Activated gamma-delta T cell (primary cell): ENCODE results near the gene FOXN1.

Experiments
- DNase-seq: peaks from one replicate; lab custom pipeline; 2025; lab: John Stamatoyannopoulos, UW

Gene FOXN1

DNA sequence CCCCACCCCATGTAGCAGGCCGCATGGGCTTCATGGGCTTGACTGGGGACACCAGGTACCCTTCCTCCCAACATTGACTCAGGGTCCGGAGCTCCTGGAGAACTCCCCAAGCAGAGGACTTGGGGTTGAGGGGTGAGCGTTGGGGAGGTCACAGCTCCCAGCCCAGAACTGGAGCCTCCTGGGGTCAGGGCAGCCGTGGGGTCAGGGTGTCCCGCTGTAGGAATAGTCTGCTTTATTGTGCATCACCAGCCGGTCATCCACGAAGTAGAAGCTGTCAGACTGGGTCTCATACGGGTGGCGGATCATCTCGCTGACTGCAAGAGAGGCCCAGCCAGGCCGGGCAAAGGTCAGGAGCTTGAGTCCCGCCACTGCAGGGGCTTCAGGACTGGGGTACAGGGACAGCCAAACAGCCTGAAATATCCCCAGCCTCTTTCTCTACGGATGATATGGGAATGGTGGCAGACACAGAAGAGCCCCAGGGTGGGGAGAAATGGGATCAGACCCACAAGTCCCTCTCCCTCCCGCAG, 41.0 kb downstream of the FOXN1 start:
- DNase-seq = no peak

DNA sequence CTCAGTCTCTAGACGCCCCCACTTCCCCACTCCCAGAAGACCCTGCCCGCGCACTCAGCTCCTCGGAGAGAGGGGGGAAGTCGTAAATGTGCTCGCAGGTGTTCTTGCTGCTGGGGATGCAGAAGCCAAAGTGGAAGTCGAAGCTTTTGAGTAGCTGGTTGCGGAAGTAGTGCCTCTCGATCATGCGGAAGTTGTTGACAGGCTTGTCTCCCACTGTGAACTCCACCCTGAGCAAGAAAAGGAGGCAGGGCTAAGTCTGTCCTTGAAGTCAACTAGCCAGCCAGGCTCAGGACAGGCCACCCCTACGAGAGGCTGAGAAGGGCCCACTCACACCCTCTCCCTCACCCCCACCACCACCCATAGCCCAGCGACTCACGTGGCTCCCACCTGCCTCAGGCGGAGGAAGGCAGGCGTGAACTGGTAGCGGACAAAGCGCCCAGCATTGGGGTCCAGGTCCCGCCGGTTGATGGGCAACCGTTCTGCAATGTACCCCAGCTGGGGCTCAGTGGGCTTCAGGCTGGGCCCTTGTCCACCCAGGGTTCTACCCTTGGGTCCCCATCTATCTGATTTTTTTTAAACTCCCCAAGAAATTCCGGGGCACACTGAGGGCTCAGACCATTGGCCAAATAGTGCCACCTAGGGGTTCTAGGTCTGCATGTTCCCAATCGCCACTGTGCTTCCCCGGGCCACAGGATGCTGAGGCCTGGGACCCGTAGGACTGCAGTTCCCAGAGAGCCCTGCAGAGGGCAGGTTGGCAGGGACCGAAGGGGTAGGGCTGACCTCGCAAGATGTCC, 41.7 kb downstream of the FOXN1 start:
- DNase-seq = no peak

DNA sequence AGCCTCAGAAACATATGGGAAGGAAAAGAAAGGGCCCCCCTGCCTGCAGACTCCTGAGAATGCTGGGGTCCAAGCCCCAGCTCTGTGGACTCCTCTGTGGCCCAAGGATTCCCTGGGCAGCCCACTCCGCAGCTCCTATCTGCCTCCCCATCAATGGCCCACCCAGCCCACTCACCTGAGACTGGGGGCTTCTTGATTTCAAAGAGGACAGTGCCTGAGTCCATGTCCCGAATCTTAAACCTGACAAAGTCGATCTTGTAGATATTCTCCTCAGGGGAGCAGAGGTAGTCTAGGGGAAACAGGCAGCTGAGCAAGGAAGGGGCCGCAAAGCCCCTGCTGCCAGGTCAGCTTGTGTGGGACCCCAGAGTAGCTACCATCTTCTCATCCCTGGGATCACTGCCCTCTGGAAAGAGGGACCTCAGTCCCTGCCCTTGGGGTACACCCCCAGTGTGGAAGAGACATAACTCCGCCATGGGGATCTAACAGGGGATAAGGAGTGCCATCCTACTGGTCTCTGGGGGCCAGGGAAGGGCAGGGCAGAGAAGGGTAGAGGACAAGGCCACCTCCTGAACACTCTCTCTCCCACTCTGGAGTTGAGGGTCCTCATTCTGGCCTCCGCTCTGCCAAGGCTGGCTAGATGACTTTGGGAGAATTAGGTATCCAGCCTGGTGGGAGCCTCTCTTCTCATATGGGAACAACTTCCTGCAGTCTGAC, 42.4 kb downstream of the FOXN1 start:
- no peak for DNase-seq

DNA sequence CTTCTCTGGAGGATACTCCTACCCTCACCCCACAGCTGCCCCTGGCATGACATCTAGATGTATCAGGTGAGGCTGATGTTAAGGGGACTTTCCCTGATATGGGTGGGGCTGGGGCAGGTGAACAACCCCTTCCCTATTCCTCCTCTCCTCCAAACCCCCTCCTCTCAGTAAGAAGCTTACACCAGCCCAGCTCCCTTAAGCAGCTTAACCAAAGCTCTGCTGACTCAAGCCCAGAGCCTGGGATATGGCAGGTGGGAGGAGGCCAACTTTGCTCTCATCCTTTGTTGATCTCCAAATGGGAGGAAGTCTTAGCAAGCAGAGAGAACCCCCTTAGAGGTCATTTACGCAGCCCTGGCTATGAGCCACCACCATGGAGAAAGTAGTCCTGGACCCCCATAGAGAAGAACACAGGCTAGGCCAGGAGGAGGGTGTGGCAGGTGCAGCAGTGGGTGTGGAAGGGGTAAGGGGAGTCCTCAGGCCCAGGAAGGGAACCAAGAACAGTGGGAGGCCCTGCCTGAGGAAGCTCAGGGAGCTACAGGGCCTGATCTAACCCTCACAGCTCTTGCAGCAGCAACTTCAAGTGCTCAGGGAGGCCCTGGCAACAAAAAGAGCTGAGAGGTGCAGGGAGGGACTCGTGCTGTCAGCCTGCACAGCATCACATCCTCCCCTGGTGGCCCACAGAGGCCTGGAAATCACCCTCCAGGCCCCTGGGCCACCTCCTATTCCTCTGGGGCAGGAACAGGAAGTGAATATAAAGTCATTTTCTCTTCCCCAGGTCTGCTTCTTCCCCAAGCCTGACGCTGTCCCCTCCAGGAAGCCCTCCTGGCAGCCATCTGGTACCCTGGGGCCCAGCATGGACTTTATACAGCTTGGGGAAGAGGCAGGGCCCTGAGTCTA, 43.3 kb downstream of the FOXN1 start:
- no peak for DNase-seq

DNA sequence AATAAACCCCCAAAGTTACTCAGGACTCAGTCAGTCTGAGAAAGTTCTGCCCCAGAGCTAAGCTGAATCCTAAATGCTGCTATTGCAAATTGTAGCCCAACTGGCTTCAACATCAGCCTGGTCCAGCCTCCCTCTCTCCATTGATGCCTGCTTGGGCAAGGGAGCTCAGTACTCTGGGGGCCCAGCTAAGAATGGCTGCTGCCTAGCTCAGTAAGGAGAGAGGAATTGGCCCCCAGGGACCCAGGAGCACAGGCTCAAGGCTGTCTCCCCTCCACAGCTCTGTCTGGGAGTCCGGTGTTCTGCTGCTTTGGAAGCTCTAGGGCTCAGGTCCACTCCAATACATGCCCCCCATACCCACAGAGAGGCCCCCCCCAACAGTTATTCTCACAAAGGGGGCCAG, 44.7 kb downstream of the FOXN1 start:
- DNase-seq = no peak

DNA sequence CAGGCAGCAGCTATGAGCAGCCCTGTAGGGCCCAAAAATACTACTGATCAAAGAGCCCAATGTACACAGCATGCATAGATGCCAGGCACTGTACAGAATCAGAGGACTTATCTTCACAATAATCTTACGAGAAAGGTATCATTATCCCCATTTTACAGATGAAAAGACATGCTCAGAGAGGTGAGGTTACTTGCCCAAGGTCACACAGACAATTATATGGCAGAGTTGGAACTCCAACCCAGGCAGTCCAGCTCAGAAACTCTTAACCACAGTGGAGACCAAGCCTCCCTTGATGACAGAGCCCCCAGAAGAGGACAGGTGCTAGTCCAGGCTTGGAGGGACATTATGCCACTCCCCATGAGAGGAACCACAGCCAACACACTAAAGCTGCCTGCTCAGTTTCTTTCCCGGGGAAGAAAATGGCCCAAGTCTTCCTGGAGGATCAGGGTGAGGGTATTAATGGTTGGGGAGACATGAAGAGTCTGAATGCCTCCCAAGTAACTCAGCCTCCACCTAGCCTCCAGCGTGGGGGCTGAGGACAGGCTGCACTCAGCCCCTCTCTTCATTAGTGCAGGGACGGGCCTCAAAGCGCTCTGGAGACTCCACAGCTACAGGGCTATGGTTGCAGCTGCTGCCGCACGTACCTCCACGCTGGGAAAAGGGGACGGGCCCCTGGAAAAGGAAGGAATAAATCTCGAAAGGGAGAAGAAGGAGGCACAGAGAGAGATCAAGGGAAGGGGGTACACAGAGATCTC, 45.5 kb downstream of the FOXN1 start:
- no peak for DNase-seq

DNA sequence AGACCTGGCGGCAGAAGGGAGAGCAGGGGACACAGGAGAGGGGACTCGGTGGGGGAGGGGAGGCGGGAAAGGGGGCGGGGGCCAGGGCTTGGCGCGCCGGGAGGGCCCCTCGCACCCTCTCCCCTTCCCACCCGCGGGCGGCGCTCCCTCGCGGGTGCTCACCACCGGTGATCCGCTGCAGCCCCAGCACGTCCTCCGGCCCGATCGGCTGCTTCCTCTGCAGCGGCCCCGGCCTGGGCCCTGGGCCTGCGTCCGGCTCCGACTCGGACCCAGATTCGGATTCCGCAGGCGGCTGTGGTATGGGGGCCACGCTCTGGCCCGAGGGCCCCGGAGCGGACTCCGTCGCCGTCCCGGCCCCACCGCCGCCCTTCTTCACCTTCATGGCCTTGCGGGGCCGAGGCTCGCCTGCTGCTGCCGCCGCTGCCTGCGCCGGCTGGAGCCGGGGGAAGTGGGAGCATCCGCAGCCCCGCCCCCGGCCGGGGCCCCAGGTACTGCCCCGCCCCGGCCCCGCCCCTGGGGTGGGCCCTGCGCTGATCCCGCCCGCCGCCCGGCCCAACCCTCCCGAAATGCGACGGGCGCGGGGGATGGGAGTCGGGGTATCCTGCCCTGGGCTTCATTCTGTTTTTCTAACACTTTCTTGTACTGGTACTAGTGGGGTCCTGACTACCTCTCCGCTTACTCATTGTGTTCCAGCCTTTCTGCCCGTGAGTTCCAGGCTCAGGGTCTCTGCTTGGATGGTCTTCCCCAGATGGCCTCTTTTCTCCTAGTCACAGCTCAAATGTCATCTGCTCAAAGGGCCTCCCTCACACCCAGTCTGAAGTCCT, 46.2 kb downstream of the FOXN1 start, which contains the start of gene UNC119:
UNC119 (minus strand) TSS at position 449 of the 824 bp plus-strand sequence; CDS start at position 382, 67 bp downstream.
- DNase-seq = peak; percentile 64

DNA sequence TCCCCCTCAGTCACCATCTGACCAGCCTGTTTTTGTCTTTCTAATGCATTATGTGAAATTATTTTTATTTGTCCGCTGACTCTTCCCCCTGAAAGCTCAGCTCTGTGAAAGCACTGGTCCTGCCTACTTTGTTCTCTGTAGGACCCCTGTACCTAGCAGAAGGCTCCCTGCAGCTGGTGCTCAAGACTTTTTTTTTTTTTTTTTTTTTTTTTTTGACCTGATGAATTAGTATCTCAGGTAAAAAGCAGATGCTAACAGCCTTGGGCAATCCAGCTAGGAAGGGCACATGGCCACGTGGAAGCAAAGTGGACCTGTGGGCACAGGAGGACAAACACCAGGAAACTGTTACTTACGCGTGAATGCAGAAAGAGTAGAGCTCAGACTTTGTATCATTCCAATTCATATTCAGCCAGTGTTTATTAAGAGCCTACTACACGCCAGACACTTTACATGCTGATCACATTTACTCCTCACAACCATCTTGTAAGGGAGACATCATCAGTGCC, 46.9 kb downstream of the FOXN1 start:
- no peak for DNase-seq

DNA sequence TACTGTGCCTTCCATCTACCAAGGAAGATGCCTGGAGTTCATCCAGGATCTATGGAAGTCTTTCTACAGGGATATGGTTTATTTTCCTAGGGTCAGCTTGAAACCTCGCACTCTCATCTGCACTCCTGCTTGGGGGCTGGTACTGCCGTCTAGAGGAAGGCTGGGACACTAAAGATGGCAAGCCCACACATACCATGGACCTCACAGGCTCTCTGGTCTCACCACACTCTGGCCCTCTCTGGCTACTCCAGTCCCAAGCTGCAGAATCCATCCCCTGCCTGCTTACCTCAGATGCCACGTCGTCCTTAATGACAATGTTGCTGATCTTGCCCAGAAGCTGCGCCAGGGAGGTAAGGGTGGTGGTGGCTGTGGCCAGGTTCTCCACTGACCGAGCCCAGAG, 48.4 kb downstream of the FOXN1 start:
- no peak for DNase-seq

DNA sequence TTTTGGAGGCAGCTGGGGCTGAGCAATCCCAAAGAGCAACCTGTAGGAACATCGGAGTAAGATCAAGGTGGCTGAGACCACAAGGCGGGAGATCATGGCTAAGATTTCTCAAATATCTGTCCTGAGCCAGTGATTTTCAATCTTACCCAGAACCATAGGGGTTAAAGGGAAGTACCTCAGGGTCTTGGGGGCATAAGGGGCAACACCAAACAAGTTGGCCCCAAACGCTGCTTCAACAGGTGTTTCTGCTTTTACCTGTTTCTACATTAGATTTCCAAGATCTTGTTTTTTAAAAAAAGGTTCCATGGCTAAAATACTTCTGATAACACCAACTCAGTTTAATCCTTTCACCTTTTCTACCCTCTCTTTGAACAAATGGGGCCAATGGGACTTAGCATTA, 48.9 kb downstream of the FOXN1 start:
- no peak for DNase-seq

DNA sequence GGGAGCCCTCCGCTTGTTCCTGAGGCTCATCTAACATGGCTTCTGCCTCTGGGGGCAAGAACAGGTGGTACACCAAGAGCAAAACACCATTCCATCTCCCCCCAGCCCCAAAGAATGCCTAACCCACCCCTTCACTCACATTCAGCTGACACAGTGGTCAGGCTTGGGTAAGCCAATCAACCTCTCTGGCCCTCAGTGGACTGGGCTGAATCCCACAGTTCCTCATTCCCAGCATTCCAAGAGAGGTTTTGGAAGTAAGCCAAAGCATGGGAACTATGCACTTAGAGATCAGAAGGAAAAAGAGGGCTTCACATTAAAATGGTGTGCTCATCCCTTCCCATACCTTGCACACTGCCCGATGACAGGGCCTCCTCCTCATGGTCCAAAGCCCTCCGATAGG, 57.3 kb downstream of the FOXN1 start:
- no peak for DNase-seq

DNA sequence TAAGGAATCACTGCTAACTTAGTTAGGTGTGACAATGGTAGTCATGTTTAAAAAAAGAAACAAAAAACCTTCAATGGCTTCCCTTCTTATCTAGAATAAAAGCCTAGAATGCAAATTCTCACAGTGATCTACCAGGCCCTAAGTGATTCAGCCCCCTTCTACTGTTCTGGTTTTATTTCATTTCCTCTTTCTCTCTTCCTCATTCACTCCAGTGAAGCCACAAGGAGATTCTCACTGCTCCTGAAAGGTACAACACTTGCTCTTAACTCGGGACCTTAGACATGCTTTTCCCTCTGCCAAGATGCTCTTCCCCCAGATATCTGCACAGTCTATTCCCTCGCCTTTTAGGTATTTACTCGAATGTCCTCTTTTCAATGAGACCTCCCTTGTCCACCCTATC, 61.5 kb downstream of the FOXN1 start:
- DNase-seq = no peak

DNA sequence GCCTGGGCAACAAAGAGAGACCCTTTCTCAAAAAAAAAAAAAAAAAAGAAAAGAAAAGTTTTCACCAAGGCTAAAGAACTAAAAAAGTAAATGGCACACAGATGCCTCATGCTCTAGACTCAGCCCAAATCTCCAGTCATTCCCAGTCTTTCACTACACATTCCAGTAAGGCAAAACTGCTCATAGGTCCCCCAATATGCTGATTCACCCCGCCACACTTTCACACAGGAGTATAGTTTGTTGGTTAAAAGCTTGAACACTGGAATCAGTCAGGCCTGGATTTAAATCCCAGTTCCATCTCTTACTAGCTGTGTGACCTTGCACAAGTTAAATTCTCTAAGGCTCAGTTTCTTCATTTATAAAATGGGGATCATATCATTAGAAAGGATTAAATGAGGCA, 63.3 kb downstream of the FOXN1 start:
- DNase-seq = no peak

DNA sequence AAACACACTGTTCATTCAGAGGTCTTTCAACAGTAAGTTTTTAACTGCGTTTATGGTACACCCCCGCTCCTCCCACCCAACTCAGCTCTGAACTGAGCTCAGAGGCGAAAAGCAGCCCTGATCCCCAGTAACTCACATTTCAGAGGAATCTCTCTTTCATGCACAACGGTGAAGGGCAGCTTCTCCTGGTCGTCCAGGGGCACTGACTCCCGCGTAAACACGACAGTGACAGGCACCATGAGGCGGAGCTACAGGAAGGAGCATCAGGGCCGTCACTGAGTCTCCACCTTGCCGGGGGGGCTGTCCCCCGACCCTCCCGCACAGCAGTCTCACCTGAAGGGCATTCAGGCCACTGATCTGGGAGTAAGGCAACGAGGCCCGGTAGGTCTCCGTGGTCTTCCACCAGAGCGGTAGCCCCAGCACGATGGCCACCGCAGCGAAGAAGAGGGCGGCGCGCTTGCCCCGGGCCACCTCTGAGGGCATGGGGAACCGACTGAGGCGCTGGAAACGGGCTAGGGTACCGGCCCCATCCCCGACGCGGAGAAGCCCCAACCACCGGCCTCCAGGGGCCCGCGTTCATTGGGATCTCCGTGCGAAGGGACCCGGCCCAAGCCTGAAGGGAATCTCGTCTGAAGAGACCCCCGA, 64.7 kb downstream of the FOXN1 start:
- DNase-seq = no peak

DNA sequence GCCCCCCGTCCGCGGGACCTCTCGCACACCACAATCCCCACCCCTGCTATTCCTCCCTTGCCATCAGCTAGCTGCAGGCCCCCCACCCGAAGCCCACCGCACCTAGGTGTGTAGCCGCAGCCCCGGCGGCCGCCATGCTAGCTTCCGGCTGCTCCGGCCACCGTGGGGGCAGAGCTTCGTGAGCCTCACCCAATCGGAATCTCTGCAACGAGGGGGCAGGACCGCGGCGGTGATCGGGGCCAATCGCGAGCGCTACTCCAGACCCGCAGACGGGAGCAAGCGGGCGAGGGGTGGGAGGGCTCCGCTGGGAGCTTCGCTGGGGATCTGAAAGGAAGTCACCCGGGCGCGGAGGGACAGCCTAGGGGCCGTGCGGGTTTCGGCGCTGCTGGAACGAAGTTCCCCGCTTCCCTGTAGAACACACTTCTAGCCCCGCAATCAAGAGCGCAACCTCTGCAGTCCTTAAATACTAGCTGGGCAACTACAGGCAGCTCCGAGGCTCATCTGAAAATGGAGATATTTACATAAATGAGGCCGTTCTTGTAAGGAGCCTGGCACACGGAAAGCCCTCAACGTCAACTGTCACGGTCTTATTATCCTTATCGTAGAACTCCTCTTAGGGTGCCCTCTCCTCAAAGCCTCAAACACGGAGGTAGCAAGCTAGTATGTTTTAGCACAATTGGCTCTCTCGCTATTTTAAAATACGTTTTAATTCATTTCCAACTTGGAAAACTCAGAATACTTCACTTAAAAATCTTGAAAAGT, 65.4 kb downstream of the FOXN1 start, which contains the start of gene PIGS:
PIGS (minus strand) TSS at position 164 of the 762 bp plus-strand sequence; CDS start at position 136, 28 bp downstream.
- peak; percentile 88 for DNase-seq

DNA sequence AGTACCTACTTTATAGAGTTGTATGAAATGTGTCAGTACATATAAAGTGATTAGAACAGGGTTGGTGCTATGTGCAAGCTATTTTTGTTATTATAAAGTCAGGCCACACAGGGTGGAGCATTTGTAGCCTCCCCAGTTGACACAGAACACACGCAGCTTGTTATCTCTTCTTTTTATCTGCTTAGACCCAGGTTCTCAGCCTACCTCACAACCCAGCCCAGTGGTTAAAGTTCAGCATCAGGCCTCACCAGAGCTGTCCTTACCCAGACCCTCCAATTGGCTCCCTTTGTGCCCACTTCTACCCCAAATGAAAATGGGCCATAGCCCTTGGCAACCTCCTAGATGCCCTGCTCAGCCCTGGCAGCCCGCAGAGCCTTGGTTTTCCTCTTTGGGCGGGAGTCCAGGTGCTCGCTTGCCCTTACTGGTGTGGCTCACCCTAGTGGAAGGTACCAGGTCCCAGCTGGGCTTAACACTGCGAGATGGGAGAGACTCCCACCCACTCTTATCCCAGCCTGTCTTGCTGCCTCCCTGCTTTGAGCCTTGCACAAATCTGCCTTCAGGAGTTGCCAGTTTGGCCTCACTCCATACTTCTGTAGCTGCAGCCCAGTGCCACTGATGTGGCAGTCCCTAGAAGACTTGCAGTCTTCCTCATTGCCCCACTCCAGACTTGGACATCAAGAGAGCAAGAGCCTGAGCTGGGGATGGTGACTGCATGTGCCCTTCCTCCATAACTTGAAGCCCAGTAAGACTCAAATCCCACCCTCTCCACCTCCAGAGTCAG, 66.3 kb downstream of the FOXN1 start:
- no peak for DNase-seq

DNA sequence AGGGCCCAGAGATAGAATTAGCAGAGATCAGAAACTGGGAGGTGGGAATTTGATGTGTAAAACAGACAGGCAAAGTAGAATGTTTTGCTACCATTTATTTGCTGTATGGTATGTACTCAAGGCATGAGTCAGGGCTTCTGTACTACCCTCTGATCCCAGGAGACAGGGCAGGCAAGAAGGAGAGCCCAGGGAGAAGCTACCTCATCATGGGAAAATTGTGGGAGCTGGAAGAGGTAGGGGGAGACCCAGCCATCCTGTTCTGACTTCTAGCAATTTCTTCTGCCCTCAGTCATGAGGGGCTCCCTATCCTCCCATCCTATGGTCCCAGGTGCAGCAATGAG, 66.9 kb downstream of the FOXN1 start:
- DNase-seq = no peak

DNA sequence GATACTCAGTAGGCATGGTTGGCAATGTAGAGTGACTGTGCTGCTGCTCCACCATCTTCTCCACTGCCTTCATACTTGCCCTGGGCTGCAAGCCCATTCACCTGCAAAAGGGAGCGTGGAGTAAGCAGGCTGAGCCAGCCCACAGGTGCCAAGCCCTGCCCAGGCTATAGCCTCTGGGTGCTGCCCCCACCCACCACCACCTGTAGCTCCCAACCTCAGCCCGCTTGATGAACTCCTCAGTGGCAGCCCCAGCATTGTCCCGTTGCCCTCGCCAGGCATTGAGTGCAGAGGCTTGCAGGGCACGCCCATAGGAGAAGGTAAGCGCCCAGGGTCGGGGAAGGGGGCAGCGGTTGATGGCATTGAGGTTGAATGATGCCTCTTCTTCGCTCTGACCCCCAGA, 67.4 kb downstream of the FOXN1 start:
- DNase-seq = no peak
